ENCODE data around the gene PRIMA1.

The PRIMA1 gene

DNA sequence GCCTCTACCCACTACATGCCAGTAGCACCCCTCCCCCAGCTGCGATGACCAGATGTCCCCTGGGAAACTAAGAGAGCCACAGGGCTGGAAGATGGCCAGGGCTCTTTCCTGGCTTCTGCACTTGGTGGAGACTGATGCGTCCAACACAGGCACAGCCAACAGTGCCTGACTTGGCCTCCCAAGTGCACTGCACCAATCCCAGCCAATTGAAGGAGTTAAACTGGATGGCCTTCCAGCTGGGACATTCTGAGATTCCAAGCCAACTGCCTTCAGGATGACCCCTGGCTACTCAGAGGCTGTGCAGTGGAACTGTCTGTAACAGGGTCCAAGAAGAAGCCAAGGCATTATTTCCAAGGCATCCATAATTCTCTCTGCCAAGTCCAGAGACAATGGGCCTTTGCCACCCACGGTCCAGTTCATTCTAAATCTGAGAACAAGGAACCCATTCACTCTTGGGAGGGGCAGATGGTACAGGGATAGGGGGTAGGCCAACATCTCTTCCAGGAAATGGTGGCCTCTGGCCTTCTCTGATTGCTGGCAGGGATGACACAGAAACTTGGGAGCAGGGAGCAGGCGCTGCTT is 35.2 kb downstream of the PRIMA1 start:
- no peak for ATAC-seq

DNA sequence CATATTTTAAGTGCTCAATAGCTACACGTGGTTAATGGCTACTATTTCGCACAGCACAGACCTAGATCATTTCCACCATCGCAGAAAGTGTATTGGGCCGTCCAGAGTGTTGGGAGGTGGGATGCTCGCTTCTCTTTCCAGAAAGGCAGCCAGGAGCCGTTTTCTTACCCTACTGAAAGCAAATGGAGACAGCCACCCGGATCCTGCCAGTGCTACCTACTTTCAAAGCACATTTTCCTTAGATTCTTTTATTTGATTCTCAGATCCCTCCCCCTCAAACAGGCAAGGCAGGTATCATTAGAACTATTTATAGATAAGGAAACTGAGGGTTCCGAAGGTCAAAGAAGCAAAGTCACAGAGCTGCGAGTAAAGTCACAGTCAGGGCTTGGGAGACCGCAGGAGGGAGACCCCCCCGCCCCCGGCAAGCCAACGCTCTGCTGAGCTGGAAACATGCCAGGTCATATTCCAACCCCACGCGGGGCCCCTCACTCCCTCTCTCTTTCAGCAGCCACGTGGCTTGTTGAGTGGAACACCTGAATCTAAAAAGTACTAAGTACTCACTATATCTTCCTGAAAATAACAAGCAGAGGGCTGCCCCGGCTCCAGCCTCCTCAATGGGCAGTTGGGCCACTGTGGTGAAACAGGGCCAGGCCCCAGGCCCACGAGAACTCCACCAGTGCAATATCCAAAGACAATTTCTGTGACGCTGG is 36.2 kb downstream of the PRIMA1 start:
- ATAC-seq: no peak

DNA sequence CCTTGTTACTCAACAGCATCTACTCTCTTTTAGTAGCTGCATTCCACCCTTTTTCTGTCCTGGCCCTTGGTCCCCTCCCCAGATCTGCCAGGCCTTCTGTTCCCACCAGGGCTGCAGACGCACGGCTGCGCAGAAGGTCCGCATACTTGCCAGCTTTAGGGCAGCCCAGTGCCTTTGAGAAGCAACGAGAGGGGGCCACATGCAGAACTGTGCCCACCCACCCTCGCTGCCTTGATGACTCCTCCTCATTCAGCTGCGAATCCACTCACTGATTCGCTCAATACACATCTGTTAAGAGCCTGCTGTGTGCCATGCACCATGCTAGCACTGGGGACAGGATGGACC is 39.2 kb downstream of the PRIMA1 start:
- ATAC-seq: no peak

DNA sequence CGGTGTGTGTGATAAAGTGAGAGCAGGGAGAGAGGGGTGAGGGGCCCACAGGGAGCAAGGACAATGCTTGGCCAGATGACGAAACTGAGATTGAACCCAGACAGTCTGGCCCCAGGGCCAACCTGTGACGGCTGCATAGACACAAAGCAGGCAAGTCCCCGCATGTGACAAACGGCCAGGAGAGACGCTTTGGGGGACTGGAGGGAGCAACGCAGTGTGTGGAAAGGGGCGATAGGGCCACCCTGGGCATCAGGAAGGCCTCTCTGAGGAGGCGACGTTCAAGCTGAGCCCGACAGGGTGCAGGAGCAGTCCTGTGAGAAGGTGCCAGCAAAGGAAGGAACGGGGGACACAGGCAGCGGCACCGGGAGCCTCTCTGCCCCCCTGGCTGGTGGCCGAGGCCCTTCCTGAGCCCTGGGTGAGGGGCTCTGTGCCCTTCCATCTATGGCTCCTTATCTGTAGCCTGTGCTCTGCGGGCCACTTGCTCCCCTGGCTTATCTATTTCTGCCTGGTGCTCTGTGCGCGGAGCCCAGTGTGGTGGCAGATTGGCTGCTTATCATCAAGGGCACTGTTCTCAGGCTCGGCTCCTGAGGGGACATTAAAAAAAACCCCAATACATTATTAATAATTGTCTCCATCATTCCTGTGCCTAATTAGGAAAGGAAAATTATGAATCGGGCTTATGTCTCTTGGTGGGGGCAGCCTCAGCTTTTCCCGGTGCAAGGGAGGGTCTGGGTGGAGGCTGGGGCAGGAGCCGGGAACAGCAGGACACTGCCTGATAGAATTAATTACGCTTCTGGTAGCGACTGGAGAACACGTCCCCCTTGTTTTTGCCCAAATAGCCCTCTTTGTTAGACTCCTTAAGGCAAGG is 39.8 kb downstream of the PRIMA1 start:
- ATAC-seq: no peak

DNA sequence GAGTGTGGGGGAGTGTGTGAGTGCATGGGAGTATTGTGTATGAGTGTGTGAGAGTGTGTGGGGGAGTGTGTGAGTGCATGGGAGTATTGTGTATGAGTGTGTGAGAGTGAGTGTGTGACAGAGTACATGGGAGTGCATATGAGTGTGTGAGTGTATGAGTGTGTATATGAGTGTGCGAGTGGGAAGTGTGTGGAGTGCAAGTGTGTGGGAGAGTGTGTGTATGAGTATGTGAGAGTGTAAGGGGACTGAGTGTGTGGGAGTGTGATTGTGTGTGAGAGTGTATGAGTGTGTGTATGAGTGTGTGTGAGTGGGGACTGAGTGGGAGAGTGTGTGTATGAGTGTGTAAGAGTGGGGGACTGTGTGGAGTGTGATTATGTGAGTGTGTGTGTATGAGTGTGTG is 40.7 kb downstream of the PRIMA1 start:
- ATAC-seq: no peak

DNA sequence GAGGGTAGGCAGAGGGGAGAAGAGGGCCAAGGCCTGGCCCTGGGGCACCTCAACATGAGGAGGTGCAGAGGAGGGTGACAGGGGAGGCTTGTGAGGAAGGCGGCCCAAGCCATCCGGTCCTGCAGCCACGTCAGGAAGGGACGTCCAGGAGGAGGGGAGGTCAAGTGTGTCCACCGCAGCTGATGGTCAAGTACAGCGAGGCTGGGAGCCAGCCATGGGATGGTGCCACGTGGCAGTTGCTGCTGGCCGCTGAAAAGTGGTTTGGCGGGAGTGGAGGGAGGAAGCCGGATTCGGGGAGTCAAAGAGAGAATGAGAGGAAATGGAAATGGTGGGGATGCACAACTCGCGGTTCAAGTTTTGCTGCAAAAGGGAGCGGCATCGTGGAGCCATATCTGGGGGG is 41.2 kb downstream of the PRIMA1 start:
- no peak for ATAC-seq

DNA sequence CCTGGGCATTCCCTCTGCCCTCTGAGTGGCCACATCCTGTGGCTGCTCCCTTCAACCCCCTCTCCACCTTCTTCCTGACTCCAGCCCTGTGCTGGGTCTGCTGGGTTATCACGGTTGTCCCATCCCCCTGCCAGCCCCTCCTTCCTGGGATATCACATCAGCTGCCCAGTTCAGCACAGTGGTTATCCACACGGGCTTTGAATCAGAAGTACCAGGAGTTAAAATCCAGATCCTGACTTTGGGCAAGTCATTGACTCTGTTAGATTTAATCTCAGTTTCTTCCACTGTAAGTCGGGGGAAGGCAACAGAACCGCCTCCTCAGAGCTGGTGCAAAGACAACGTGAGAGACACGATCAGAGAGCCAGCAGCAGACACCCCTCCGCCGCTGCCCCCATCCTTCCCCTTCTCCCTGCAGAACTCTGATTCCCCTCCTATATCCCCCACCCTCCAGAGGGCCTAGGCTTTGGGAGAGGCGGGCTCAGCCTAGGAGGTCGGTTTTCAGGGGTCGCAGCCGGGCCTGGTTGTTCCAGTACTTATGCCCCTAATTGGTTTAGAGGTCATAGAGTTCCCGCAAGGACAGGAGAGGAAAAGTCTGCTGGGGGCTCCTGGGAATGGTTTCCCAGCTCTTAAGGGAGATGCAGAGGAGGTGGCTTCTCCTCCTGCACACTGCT is 42.5 kb downstream of the PRIMA1 start:
- no peak for ATAC-seq

DNA sequence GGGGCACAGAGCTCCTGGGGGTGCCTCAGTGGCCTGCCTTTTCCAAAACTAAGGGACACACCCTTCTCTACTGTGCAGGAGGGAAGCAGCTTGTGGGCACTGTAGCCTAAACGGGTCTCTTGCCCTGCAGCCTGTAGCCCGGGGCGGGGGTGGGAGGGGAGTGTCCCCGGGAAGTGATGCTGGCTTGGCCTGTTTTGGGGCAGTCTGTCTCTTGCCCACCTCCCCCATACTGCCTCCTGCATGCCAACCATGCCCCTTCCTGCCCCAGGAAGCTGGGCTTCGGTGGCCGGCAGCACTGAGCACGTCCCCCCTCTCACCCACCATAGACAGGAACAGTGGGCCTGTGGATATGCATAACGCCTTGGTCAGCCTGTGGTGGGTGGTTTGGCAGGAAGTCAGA is 43.4 kb downstream of the PRIMA1 start:
- no peak for ATAC-seq

DNA sequence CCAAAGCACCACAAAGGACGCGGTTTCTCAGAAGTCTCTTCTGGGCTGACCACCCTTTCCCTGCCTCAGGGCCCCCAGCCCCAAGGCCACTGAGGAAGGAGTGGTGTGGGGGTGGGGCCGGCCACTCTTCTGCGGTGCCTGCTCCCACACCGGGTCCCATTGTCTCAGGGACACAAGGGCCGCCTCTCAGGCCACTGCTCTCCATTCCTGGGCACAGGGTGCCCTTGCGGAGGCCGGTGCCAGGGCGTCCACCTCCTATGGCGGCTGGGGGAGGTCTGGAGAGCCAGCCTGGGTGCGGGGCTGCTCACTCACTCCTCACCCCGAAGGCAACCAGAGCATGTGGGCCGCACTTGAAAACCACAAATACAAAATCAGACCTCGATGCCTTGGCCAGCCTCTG is 44.1 kb downstream of the PRIMA1 start:
- ATAC-seq: no peak

DNA sequence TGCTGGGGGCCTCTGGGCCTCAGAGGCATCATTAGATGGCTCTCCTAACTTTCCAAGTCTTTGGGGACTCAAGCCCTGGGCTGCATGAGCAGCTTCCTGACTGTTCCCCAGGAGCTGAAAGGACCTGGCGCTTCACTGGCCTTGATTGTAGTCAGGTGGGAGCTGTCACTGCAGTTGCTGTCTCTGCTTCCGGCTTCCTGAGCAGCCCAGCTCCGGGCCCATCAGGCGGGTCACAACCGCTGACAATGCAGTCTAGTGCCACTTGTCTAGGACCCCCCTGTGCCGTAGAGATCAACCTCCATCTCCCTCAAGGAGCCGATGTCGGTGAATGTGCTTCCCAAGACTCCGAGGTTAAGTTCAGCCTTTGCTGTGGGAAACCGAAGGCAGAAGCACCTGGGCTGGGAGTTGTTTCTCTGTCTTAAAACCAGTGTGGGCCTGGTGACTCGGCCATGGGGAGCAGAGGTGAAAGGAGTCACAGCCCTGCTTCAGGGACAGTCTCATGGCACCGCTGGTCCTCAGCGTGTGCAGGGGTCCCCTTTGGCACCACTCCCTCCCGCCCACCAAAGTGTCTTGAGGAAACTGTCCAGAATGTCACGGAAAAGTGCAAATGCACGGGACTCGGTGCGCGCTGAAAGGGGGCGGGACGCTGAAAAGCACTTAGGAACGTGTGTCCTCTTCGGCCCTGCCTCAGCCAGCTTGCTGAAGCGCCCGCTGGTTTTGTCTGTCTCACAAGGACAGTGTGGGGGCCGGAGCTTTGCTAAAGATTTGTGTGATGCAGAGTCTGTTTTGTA is 44.8 kb downstream of the PRIMA1 start:
- ATAC-seq: no peak

DNA sequence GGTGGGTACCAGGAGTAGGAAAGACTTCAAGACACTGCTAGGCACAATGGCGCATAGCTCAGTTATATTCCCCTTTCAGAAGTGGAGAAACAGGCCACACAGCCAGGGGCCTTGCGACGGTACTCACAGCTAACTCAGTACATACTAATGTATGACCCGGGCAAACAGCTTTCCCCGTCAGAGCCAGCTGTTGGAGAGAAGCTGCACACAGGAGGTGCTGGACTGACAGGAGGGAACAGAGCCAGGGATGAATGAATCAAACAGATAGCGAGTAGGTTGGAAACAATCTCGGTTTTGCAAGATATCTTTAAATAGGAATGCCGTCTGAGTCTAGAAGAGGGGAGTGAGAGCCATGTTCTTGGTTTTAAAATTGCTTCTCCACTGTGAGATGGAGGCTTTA is 45.5 kb downstream of the PRIMA1 start:
- ATAC-seq: no peak

DNA sequence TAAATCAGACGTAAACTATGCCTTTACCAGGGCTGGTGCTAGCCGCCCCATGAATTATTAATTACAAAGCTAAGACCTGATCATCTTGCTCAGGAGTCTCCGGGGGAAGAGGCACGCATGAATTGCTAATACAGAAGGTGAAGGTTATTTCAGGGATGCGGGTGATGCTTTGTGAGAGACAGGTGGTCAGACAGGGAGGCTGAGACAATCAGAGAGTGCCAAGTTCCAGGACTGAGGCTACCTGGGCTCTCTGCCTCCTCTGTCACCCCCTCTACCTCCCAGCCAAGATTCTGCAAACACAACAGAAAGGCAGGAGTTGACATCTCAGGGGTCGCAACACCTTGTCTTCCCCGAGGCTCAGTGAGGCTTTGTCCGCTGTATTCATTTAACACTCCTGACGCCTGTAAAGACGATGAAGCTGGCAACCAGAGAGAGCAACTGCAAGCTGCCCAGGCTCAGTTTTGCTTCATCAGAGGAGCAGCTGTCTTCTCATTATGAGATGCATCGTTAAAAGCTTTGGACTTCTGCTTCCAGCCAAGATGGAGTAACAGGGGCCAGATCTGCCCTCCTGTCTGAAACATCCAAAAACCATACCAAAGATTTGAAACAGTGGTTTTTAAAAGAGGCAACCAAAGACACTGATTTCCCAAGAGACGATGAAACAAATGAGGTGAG is 46.6 kb downstream of the PRIMA1 start:
- ATAC-seq: no peak

DNA sequence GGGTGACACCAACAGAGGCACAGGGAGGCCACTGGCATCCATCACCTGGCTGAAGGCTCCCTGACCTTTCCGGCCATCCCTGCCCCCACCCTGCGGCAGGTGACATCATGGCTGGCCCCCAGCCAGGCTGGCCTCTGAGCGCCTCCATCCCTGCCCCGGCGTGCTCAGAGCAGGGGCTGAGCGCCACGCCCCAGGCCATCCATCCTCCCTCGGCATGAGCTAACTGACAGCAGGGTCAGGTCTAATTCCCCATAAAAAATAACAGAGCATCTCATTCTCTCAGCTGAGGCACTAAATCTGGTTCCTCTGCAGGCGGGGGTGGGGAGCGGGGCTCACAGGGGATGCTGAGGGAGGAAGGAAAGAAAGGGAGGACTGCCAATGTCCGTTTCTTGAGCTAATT is 50.7 kb downstream of the PRIMA1 start:
- ATAC-seq: no peak

DNA sequence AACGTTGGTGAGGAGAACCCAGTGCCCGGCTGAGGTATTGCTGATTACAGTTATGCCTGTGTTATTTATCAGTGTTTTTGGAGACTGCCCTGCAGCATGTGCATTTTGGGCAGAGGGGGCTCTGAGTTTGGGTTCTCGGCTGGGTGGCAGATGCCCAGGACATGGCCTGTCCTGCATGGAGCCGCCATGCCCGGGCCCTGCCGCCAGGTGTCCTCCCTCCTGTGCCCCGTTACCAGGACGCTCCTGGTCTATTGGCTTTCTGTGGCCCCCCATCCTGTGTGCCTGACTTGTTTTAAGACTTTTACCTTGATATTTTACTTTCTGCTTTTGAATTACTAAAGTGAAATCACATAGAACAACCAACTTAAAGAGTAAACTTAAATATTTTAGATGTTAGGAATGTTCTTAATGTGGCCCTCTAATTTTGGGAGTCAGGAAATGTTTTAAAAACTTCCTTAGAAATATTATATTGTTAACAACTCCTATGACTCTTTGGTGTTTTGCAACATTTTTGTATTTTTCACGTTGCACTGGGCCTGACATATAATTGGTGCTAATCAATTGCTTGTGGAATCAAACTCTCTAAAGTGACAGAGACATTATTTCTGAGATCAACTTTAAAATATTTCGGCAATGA is 51.8 kb downstream of the PRIMA1 start:
- no peak for ATAC-seq

DNA sequence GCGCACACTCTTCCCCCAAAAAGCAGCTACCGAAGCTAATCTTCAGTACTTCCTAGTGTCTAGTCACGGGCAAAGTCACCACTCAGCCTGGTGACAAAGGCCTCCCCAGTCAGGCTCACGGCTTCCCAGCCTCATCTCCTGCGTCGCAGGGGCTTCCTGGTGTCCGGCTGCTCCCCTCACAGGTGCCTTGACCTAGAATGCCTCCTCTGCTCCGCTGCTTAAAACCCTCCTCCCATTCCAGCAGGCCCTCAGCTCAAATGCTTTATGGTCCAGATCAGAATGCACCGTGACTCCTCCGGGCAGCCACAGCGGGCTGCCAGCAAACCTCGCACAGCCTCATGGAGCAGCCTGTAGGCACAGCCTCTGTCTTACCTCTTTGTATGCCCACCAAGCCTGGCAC is 53.1 kb downstream of the PRIMA1 start:
- ATAC-seq: no peak

DNA sequence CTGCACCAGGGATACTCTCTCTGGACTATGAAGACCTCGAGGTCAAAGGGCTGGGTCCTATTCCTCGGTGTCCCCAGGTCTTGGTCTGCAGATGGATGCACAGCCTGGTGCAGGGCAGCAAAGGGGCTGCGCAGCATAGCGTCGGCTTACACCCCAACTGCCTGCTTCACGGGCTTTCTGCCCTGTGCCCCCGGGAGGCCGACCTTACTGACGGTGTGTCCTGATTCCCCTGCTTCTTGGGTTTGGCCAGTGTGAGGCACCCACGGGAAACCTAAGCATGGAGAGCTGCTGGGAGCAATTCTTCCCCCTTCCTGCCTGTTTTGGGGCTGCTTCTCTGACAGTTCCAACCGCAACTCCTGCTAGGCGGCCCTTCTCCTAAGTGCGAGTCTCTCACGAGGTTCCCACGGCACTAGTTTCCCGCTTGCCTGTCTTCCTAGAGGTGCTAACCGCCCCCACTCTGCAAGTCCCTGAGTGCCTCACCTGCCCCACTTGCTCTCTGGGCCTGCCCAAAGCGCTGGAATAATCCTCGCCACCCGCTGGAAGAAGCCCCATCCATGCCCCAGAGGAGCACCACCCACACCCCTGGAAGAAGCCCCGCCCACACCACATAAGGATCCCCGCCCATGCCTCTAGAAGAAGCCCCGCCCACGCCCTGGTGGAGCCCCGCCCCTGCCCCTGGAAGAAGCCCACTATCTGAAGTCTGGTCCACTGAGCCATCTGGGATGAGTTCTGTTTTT is 54.0 kb downstream of the PRIMA1 start:
- ATAC-seq: no peak

DNA sequence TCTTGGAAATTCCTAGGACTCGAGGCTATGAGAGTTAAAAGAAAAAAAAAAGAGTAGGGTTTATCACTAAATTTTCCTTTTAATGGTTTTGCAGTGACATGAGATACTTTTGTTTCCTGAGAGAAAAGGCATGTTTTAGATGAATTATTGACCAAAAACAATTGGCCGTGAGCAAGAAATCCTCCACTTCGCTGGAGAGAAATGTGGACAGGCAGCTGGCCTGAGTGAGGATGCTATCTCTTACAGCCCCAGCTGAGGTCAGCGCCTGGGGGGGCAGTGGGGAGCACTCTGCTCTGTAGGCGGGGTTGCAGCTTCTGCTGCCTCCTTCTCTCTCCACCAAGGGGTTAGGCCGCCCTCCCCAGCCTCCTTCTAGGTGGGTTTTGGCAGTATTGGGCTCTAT is 54.7 kb downstream of the PRIMA1 start:
- no peak for ATAC-seq

DNA sequence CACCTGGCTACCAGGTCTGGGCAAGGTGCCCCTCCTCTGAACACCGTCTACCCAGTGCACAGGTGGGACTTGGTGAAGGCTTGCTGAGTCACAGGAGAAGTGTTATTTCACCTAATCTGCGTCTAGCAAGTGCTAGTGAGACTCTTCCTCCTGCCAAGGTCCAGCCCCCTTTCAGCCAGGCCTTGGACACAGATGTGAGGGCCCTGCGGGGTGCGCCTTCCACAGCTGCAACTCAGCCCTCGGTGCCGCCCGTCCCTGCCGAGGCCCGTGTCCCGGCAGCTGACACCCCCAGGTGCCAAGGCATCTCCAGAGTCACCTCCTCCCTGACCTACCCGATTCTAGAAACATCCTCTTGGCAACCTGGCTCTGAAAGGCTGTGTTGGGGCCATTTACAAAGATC is 55.1 kb downstream of the PRIMA1 start:
- no peak for ATAC-seq

DNA sequence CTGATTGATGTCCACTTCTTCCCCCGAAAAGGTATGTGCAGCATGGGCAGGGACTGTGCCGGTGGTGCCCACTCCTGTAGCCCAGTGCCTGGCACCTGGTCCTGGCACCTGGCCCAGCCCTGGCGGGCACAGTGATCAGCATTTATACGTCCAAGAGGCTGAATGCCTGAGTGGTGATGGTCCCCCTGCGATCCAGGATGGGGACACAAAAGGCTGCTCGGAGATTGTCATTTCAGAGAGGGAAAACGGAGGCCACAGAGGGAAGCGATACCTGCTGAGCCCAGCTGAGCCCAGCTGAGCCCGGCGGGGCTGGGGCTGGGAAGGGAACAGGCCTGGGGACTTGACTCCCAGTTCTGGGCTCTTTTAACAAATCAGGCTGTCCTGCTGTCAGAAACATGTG is 55.8 kb downstream of the PRIMA1 start:
- ATAC-seq: no peak

DNA sequence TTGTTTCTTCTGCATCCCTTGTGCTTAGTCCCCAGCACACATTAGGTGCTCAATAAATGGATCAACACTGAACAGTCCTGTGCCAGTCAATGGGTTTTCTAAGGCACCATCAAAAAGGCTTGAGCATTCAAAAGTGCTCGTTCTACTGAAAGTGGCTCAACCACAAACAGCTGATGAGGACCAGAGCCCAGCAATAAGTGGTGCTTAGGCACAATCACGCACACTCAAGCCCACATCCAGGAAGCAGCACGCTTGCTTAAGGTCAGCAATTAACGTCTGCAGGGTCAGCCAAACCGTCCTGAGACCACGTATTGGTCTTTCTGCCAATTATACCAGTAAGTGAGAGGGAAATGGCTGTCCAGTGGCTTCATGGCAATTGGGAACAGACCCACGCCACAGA is 56.5 kb downstream of the PRIMA1 start:
- no peak for ATAC-seq

DNA sequence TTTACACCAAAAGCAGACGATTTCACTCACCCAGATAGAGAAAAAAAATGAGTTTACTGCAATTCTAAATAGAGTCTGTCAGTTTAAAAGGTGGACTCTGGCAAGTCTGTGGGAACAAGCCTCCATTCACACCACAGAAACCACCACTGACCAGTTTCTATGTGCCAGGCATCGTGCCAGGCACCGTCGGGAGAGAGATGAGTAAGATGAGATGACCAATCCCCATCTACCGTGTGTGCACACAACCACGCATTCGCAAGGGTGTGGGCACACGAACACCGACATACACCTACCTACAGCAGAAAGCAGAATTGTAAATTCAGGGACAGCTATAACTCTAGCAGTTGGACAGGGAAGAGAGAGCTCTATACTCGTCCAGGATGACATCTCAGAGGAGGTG is 58.3 kb downstream of the PRIMA1 start:
- no peak for ATAC-seq
